ENCODE data around the gene RTN4R.

The RTN4R gene

GRCh38 chr22:20201837-20202392 lies 66.2 kb downstream of the RTN4R start:
- no peak for DNase-seq (ENCODE audit: low spot score)

GRCh38 chr22:20199906-20200305 lies 68.2 kb downstream of the RTN4R start:
- no peak for DNase-seq (ENCODE audit: low spot score)

DNA sequence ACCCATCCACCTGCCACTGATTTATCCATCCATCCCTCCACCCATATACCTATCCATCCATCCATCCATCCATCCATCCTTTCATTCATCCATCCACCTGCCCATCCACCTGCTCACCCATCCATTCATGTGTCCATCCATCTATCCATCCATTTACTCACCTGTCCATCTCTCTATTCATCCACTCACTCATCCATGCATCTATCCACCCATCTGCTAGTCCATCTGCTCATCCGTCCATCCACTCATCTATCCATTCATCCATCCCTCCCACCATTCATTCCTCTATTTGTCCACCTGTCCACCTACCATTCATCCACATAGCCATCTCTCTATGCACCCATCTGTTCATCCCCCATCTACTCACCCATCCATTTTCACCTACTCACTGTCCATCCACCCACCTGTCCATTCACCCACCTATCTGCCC lies 68.7 kb downstream of the RTN4R start:
- DNase-seq (ENCODE audit: low spot score) = no peak

DNA sequence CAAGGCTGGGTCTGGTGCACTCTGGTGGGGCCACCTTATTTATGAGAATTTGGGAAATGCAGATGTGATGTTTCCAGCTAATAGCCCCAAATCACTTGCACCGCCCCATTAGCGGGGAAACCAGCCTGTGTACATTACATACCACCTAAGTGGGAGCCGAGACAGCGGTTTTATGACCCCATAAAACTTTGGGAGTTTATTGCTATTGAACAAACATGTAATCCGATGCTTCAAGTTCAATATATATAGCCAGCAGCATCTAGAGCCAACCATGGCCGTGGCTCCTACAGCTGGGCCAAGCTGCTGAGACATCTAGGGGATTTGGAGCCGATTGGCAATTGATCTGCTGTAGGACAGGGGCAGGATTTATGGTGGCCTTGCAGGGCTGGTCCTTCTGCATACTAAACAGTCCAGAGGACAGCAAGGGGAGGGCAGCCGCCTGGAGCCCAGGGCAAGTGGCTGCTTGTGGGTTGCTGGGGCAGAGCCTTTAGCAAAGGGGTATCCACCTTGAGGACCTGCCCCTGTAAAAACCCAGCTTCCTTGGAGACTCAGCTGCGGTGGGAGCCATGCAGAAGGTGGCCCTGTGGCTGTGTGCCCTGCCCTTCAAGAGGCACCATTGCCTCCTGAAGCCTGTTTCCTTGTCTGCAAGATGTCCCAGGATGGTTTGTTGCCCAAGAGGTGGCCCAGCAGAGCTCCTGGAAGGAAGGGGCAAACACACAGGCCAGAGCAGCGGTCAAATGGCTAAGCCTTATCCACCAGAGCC lies 69.4 kb downstream of the RTN4R start:
- peak; percentile 82 for DNase-seq (ENCODE audit: low spot score)

DNA sequence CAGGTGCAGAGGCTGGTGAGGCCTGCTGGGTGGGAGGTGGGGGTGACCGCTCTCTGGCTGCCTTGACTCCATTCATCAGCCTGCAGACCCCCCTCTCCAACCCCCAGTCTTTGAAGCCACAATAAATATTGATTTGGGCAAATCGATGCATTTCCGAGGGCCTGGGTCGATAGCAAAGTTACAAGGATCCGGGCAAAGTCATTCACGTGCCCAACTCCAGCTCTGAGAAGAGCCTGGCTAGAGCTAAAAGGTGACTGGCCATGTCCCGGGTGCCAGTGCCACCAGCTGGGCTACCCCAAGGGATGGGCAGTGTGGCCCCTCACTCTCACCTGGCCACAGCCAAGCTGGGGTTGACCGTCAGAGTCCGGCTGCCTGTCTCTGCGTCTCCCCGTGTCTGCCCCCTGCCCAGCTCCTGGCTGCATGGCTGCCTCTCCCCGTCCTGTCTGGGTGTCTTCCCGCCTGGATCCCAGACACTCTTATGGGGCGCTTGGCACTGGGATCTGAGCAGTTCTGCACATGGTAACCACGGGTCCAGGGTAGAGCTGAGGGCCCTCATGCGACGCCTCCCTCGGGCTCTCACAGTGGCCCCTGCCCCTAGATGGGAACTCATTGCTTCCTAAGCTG lies 70.6 kb downstream of the RTN4R start:
- no peak for DNase-seq (ENCODE audit: low spot score)

- no peak for DNase-seq (ENCODE audit: low spot score)
Observed at GRCh38 chr22:20196094-20196842, 71.8 kb downstream of the RTN4R start.

- DNase-seq (ENCODE audit: low spot score) = no peak
Observed at GRCh38 chr22:20194681-20195593, 73.2 kb downstream of the RTN4R start.

GRCh38 chr22:20193761-20194494 lies 74.2 kb downstream of the RTN4R start:
- DNase-seq (ENCODE audit: low spot score) = no peak

DNA sequence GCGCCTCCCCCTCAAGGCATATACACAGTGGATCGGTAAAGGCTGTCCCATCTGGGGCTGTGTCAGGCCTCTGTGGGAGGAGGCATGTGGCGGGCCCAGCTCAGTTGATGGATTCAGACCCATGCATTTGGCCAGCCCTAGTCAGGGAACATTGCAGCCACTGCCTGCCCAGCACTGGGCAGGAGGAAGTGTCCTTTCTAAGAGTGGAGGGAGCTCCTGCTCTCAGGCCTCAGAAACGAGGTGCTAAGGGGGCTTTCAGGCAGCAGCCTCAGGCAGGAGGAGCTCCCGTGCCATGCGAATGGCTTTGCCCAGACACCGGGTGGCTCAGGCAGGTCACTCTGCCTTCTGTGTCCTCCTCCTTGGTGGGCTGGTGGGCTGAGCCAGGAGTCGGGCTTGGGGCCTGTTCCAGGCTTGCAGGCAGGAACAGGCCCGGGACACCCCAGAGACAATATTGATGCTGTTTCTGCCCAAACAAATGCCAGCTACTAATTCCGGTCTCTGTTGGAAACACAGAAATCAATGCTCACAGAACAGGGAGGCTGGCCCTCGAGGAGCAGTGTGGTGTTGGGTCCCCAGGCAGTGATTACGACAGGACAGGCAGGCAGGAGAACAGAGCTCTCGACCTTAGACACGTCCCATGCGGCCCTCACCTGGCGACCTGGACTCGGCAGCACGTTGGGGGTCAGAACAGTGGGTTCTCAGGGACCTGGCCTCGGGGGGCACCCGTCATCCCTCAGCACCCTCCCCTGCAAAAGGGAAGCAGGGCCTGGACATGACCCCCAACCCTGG lies 75.0 kb downstream of the RTN4R start:
- DNase-seq (ENCODE audit: low spot score) = no peak

- DNase-seq (ENCODE audit: low spot score) = no peak
Observed at GRCh38 chr22:20192293-20192971, 75.7 kb downstream of the RTN4R start.

DNA sequence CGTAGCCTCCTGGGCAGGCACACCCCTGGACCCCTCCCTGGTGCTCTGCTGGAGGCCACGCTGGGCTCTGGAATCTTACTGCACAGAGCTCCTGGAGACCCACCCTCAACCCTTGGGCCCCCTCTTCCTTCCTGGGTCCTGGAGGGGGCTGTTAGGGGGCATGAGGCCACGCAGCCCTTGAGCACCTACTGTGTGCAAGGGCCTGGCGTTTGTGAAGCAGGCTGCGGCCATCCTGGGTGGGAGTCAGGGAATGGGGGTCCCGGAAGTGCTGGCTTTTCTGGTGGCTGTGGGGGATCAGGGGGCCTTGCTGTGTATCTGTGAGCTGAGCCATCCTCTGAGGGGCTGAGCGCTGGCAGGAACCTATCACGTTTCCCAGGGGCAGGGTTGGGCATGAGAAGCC lies 76.3 kb downstream of the RTN4R start:
- no peak for DNase-seq (ENCODE audit: low spot score)
